GM23338 (cell line): ENCODE measurements around the gene ESRRA. TPM values are rescaled to one million over a fixed set of nuclear protein-coding genes. Genes with fewer than 3 reads are reported as not detected.

Experiments used
- ATAC-seq: fragments of 200-7000 bp; cut with Tn5 transposase; 3 replicates; pipeline ENCODE4 v1.9.1; 2020
- DNase-seq: peaks from one replicate; pipeline ENCODE4 v3.0.0-alpha.2; 2015; ENCODE audit warnings: low spot score
- H2AFZ ChIP-seq: fragments of 200-600 bp; sonication (generic); 2 replicates; pipeline ENCODE4 v1.8.0; 2016; ENCODE audit warnings: antibody characterized with exemption, mild to moderate bottlenecking, moderate library complexity
- H3F3A ChIP-seq: fragments of 200-600 bp; sonication (generic); replicated peaks from 2 replicates; pipeline ENCODE4 v1.8.0; 2017; ENCODE audit warnings: antibody characterized with exemption, mixed run types, low read depth
- H3K27ac ChIP-seq: fragments of 200-600 bp; sonication (generic); 2 replicates; pipeline ENCODE4 v1.6.1; 2016; ENCODE audit warnings: low read depth
- H3K27me3 ChIP-seq: fragments of 200-600 bp; sonication (generic); 2 replicates; pipeline ENCODE4 v1.8.0; 2016; ENCODE audit warnings: mild to moderate bottlenecking, mixed run types, moderate library complexity; ENCODE audit not compliant: insufficient read depth
- H3K36me3 ChIP-seq: fragments of 200-600 bp; sonication (generic); 2 replicates; pipeline ENCODE4 v1.8.0; 2016; ENCODE audit warnings: mild to moderate bottlenecking; ENCODE audit not compliant: insufficient read depth
- H3K4me1 ChIP-seq: fragments of 200-600 bp; sonication (generic); 2 replicates; pipeline ENCODE4 v1.8.0; 2016; ENCODE audit warnings: mild to moderate bottlenecking, moderate library complexity; ENCODE audit not compliant: insufficient read depth
- H3K4me2 ChIP-seq: fragments of 200-600 bp; sonication (generic); 2 replicates; pipeline ENCODE4 v1.7.1; 2017; ENCODE audit warnings: mixed run types
- H3K4me3 ChIP-seq: fragments of 200-600 bp; sonication (generic); 2 replicates; pipeline ENCODE4 v1.6.1; 2016; ENCODE audit warnings: mixed run types
- H3K79me2 ChIP-seq: fragments of 200-600 bp; sonication (generic); replicated peaks from 2 replicates; pipeline ENCODE4 v1.8.0; 2017; ENCODE audit warnings: mild to moderate bottlenecking; ENCODE audit not compliant: insufficient read depth
- H3K9me2 ChIP-seq: fragments of 200-600 bp; sonication (generic); 2 replicates; pipeline ENCODE4 v1.8.0; 2017; ENCODE audit not compliant: insufficient read depth
- H4K20me1 ChIP-seq: fragments of 200-600 bp; sonication (generic); replicated peaks from 2 replicates; pipeline ENCODE4 v1.8.0; 2017; ENCODE audit warnings: mild to moderate bottlenecking; ENCODE audit not compliant: insufficient read depth
- H3K27ac Mint-ChIP-seq: 2 replicates; pipeline ENCODE4 v1.8.0; 2020; ENCODE audit warnings: inconsistent platforms, mild to moderate bottlenecking, moderate library complexity, mixed read lengths
- H3K27me3 Mint-ChIP-seq: 3 replicates; pipeline ENCODE4 v1.8.0; 2022; ENCODE audit warnings: low read depth, mild to moderate bottlenecking, moderate library complexity, mixed read lengths, inconsistent platforms; ENCODE audit not compliant: insufficient read depth, poor library complexity
- H3K36me3 Mint-ChIP-seq: 3 replicates; pipeline ENCODE4 v1.8.0; 2021; ENCODE audit warnings: low read depth, mild to moderate bottlenecking, inconsistent platforms, moderate library complexity, mixed read lengths
- H3K4me1 Mint-ChIP-seq: 3 replicates; pipeline ENCODE4 v1.8.0; 2020; ENCODE audit warnings: mild to moderate bottlenecking, inconsistent platforms, mixed read lengths
- H3K4me3 Mint-ChIP-seq: 3 replicates; pipeline ENCODE4 v1.8.0; 2021; ENCODE audit warnings: moderate library complexity, mild to moderate bottlenecking, inconsistent platforms, mixed read lengths
- H3K9me3 Mint-ChIP-seq: 3 replicates; pipeline ENCODE4 v1.8.0; 2020; ENCODE audit warnings: moderate library complexity, mild to moderate bottlenecking, inconsistent platforms, mixed read lengths
- STAT1 ChIP-seq: IDR thresholded peaks from one replicate; pipeline ENCODE4 v1.6.1; 2016; ENCODE audit warnings: antibody characterized with exemption; ENCODE audit not compliant: unreplicated experiment
- polyA plus RNA-seq: library from polyadenylated mRNA; unstranded; fragments of >200 nt; fragmentation: Nextera tagmentation; extraction: Ambion mirVana; gene quantifications from 2 replicates; pipeline ENCODE4 v1.2.1, GENCODE V29; 2016
- total RNA-seq: library from RNA; depleted of rRNA; stranded (reverse); fragments of >200 nt; shearing (Covaris generic); gene quantifications from 2 replicates; pipeline ENCODE4 v1.2.3, GENCODE V29; 2014
- TF ChIP-seq, protein P1 (sequence below): IDR thresholded peaks from one replicate; pipeline ENCODE4 v1.6.1; 2018; ENCODE audit warnings: antibody characterized with exemption; ENCODE audit not compliant: unreplicated experiment
- TF ChIP-seq, protein P2 (sequence below): fragments of 250-450 bp; sonication (Bioruptor Pico); IDR thresholded peaks from 2 replicates; pipeline ENCODE4 v1.5.0; 2020; ENCODE audit warnings: mild to moderate bottlenecking, moderate library complexity

The ESRRA gene
- total and polyA plus RNA-seq, 2 experiments from 2014 or later = 13.7 to 55.1 TPM

DNA sequence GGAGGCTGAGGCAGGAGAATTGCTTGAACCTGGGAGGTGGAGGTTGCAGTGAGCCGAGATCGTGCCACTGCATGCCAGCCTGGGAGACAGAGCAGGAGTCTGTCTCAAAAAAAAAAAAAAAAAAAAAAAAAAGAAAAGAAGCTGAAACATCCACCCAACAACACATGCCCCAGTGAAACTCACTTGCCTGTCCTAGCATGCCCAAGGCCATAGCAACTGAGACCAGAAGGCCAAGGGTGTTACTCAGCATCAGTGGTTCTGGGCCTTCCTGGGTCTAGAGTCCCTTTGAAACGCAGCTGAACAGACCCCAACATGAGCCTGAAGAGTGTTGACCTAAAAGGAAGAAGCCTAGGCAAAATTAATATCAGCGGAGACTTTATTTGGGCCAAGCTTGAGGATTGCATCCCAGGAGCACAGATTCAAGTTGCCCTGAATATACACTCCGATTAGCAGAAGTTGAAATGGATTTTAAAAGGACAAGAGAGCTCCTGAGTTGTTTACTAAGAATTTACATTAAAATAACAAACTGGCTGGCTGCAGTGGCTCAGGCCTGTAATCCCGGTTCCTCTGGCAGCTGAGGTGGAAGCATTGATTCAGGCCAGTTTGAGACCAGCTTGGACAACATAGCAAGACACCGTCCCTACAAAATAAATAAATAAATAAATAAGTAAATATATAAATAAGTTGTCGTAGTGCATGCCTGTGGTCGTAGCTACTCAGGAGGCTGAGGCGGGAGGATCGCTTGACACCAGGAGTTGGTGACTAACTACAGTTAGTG lies 19.6 kb downstream of the ESRRA start (continued):
- TF ChIP-seq, protein P1, sequence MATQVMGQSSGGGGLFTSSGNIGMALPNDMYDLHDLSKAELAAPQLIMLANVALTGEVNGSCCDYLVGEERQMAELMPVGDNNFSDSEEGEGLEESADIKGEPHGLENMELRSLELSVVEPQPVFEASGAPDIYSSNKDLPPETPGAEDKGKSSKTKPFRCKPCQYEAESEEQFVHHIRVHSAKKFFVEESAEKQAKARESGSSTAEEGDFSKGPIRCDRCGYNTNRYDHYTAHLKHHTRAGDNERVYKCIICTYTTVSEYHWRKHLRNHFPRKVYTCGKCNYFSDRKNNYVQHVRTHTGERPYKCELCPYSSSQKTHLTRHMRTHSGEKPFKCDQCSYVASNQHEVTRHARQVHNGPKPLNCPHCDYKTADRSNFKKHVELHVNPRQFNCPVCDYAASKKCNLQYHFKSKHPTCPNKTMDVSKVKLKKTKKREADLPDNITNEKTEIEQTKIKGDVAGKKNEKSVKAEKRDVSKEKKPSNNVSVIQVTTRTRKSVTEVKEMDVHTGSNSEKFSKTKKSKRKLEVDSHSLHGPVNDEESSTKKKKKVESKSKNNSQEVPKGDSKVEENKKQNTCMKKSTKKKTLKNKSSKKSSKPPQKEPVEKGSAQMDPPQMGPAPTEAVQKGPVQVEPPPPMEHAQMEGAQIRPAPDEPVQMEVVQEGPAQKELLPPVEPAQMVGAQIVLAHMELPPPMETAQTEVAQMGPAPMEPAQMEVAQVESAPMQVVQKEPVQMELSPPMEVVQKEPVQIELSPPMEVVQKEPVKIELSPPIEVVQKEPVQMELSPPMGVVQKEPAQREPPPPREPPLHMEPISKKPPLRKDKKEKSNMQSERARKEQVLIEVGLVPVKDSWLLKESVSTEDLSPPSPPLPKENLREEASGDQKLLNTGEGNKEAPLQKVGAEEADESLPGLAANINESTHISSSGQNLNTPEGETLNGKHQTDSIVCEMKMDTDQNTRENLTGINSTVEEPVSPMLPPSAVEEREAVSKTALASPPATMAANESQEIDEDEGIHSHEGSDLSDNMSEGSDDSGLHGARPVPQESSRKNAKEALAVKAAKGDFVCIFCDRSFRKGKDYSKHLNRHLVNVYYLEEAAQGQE = no peak
- TF ChIP-seq, protein P2, sequence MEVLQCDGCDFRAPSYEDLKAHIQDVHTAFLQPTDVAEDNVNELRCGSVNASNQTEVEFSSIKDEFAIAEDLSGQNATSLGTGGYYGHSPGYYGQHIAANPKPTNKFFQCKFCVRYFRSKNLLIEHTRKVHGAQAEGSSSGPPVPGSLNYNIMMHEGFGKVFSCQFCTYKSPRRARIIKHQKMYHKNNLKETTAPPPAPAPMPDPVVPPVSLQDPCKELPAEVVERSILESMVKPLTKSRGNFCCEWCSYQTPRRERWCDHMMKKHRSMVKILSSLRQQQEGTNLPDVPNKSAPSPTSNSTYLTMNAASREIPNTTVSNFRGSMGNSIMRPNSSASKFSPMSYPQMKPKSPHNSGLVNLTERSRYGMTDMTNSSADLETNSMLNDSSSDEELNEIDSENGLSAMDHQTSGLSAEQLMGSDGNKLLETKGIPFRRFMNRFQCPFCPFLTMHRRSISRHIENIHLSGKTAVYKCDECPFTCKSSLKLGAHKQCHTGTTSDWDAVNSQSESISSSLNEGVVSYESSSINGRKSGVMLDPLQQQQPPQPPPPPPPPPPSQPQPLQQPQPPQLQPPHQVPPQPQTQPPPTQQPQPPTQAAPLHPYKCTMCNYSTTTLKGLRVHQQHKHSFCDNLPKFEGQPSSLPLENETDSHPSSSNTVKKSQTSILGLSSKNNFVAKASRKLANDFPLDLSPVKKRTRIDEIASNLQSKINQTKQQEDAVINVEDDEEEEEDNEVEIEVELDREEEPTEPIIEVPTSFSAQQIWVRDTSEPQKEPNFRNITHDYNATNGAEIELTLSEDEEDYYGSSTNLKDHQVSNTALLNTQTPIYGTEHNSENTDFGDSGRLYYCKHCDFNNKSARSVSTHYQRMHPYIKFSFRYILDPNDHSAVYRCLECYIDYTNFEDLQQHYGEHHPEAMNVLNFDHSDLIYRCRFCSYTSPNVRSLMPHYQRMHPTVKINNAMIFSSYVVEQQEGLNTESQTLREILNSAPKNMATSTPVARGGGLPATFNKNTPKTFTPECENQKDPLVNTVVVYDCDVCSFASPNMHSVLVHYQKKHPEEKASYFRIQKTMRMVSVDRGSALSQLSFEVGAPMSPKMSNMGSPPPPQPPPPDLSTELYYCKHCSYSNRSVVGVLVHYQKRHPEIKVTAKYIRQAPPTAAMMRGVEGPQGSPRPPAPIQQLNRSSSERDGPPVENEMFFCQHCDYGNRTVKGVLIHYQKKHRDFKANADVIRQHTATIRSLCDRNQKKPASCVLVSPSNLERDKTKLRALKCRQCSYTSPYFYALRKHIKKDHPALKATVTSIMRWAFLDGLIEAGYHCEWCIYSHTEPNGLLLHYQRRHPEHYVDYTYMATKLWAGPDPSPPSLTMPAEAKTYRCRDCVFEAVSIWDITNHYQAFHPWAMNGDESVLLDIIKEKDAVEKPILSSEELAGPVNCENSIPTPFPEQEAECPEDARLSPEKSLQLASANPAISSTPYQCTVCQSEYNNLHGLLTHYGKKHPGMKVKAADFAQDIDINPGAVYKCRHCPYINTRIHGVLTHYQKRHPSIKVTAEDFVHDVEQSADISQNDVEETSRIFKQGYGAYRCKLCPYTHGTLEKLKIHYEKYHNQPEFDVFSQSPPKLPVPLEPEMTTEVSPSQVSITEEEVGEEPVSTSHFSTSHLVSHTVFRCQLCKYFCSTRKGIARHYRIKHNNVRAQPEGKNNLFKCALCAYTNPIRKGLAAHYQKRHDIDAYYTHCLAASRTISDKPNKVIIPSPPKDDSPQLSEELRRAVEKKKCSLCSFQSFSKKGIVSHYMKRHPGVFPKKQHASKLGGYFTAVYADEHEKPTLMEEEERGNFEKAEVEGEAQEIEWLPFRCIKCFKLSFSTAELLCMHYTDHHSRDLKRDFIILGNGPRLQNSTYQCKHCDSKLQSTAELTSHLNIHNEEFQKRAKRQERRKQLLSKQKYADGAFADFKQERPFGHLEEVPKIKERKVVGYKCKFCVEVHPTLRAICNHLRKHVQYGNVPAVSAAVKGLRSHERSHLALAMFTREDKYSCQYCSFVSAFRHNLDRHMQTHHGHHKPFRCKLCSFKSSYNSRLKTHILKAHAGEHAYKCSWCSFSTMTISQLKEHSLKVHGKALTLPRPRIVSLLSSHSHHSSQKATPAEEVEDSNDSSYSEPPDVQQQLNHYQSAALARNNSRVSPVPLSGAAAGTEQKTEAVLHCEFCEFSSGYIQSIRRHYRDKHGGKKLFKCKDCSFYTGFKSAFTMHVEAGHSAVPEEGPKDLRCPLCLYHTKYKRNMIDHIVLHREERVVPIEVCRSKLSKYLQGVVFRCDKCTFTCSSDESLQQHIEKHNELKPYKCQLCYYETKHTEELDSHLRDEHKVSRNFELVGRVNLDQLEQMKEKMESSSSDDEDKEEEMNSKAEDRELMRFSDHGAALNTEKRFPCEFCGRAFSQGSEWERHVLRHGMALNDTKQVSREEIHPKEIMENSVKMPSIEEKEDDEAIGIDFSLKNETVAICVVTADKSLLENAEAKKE = no peak
- no peak for TF ChIP-seq STAT1

DNA sequence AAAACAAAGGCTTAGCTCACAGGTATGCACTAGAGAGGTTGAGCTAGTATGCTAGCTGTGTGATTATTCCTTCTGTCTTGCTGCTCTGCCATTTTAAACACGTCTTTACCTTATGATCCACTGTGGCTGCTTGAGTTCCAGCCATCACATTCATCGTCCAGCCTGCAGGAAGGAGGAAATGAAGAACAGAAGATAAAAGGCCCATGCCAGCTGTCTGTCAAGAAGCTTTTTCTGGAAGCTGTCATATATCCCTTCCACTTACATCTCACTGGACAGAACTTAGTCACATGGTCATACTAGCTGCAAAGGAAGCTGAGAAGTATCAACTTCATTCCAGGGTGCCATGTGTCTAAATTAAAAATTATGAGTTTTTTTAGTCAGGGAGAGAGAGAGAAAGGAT lies 22.1 kb downstream of the ESRRA start:
- Histone ChIP-seq H2AFZ (no peak overlapping the region), H3K36me3 (no peaks in the 10 kb centered on the region), H3K4me1 (peaks cover 8% of the 10 kb centered on the region), H3K4me3 (no peak overlapping the region), H3K9me2 (no peaks in the 10 kb centered on the region), H4K20me1 (no peaks in the 10 kb centered on the region), H3K27me3 (no peaks in the 10 kb centered on the region), H3F3A (0 out of 2 replicates have a peak, but pooled peaks cover 8% of the 10 kb centered on the region), H3K4me2 (no peak overlapping the region), H3K27ac (no peak overlapping the region), H3K79me2 (no peaks in the 10 kb centered on the region)
- Mint-ChIP-seq H3K36me3 (no peaks in the 10 kb centered on the region), H3K4me3 (no peak overlapping the region), H3K27ac (no peak overlapping the region), H3K4me1 (peaks cover 17% of the 10 kb centered on the region), H3K27me3 (peaks cover 3% of the 10 kb centered on the region), H3K9me3 (no peaks in the 10 kb centered on the region)
- TF ChIP-seq STAT1 = no peak
- no peak for DNase-seq
- ATAC-seq = no peak
